Measurements from ENCODE around the gene BBS9. TPM values are rescaled to one million over a fixed set of nuclear protein-coding genes. Genes with fewer than 3 reads are reported as not detected.
A peak's percentile ranks its signal among the peaks of the same experiment; 100 is the strongest.

The BBS9 gene
- total RNA-seq, 1 donor from 2014 or later = 21.1 TPM

GRCh38 chr7:33422141-33422540 lies 292.8 kb downstream of the BBS9 start:
- DNase-seq = no peak
- Mint-ChIP-seq H3K36me3 (ENCODE audit: unreplicated experiment) (no peaks in the 10 kb centered on the region), H3K27me3 (ENCODE audit: unreplicated experiment) (peaks cover 2% of the 10 kb centered on the region), H3K27ac (ENCODE audit: unreplicated experiment) (no peak overlapping the region), H3K9me3 (ENCODE audit: unreplicated experiment) (no peaks in the 10 kb centered on the region), H3K4me3 (ENCODE audit: unreplicated experiment) (no peak overlapping the region), H3K4me1 (ENCODE audit: low read depth, unreplicated experiment) (peaks cover 20% of the 10 kb centered on the region)
- TF ChIP-seq CTCF (IDR thresholded peaks at IDR 0.05; ENCODE audit: partially characterized antibody, unreplicated experiment) = no peak

- H3K36me3 Mint-ChIP-seq (ENCODE audit: unreplicated experiment) = no peaks in the 10 kb centered on the region
- H3K4me1 Mint-ChIP-seq (ENCODE audit: low read depth, unreplicated experiment) = peaks cover 25% of the 10 kb centered on the region
- TF ChIP-seq CTCF (IDR thresholded peaks at IDR 0.05; ENCODE audit: partially characterized antibody, unreplicated experiment) = no peak
- no peak overlapping the region for H3K4me3 Mint-ChIP-seq (ENCODE audit: unreplicated experiment)
- H3K27ac Mint-ChIP-seq (ENCODE audit: unreplicated experiment) = no peak overlapping the region
- H3K9me3 Mint-ChIP-seq (ENCODE audit: unreplicated experiment) = no peaks in the 10 kb centered on the region
- peaks cover 2% of the 10 kb centered on the region for H3K27me3 Mint-ChIP-seq (ENCODE audit: unreplicated experiment)
- no peak for DNase-seq
Measured at GRCh38 chr7:33422825-33423645, 293.7 kb downstream of the BBS9 start.

- peak; percentile 69 for TF ChIP-seq CTCF (IDR thresholded peaks at IDR 0.05; ENCODE audit: partially characterized antibody, unreplicated experiment)
- peaks cover 2% of the 10 kb centered on the region for H3K27me3 Mint-ChIP-seq (ENCODE audit: unreplicated experiment)
- no peak for DNase-seq
Measured at GRCh38 chr7:33423646-33424020, 294.3 kb downstream of the BBS9 start.

GRCh38 chr7:33425395-33425794 lies 296.0 kb downstream of the BBS9 start:
- Mint-ChIP-seq H3K9me3 (ENCODE audit: unreplicated experiment) (no peaks in the 10 kb centered on the region), H3K36me3 (ENCODE audit: unreplicated experiment) (no peaks in the 10 kb centered on the region), H3K27ac (ENCODE audit: unreplicated experiment) (peak overlapping the region; percentile 80), H3K4me1 (ENCODE audit: low read depth, unreplicated experiment) (peaks cover 23% of the 10 kb centered on the region), H3K4me3 (ENCODE audit: unreplicated experiment) (no peak overlapping the region), H3K27me3 (ENCODE audit: unreplicated experiment) (peaks cover 2% of the 10 kb centered on the region)
- TF ChIP-seq CTCF (IDR thresholded peaks at IDR 0.05; ENCODE audit: partially characterized antibody, unreplicated experiment) = no peak
- DNase-seq = peak; percentile 32

More at GRCh38 chr7:33423646-33424020, 294.3 kb downstream of the BBS9 start:
- no peak overlapping the region for H3K27ac Mint-ChIP-seq (ENCODE audit: unreplicated experiment)
- peaks cover 23% of the 10 kb centered on the region for H3K4me1 Mint-ChIP-seq (ENCODE audit: low read depth, unreplicated experiment)
- no peaks in the 10 kb centered on the region for H3K9me3 Mint-ChIP-seq (ENCODE audit: unreplicated experiment)
- no peak overlapping the region for H3K4me3 Mint-ChIP-seq (ENCODE audit: unreplicated experiment)
- H3K36me3 Mint-ChIP-seq (ENCODE audit: unreplicated experiment) = no peaks in the 10 kb centered on the region

- Mint-ChIP-seq H3K36me3 (ENCODE audit: unreplicated experiment) (no peaks in the 10 kb centered on the region), H3K27me3 (ENCODE audit: unreplicated experiment) (peaks cover 2% of the 10 kb centered on the region), H3K4me1 (ENCODE audit: low read depth, unreplicated experiment) (peaks cover 23% of the 10 kb centered on the region), H3K4me3 (ENCODE audit: unreplicated experiment) (no peak overlapping the region), H3K27ac (ENCODE audit: unreplicated experiment) (peak overlapping the region; percentile 80), H3K9me3 (ENCODE audit: unreplicated experiment) (no peaks in the 10 kb centered on the region)
- no peak for TF ChIP-seq CTCF (IDR thresholded peaks at IDR 0.05; ENCODE audit: partially characterized antibody, unreplicated experiment)
- no peak for DNase-seq
Measured at GRCh38 chr7:33425929-33426678, 296.7 kb downstream of the BBS9 start.

Measured in glutamatergic neuron (in vitro differentiated cells).